ENCODE results near the gene PPA2.

PPA2 gene

GRCh38 chr4:105387466-105387865, 86.4 kb downstream of the PPA2 start:
- DNase-seq: no peak

GRCh38 chr4:105386012-105386411, 87.8 kb downstream of the PPA2 start:
- DNase-seq: no peak

- DNase-seq: no peak
Observed at GRCh38 chr4:105374071-105374470, 99.8 kb downstream of the PPA2 start.

DNA sequence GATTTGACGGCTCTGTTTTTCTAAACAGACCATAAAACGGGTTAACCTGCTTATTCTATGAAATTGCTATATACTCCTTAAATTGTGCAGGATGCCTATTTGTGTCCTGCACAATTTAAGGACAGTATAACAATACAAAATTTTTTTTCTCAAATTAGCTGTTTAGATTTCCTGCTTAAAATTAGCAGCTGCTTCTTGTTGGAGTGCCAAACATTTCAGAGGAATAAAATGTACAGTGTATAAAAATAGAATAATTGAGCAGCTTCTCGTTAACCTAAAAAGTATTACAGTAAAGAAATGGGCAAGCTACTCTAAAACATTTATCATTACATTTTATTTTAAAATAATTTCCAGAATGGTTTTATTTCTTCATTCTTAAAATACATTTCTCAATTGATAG, 100.5 kb downstream of the PPA2 start:
- no peak for DNase-seq

- DNase-seq: no peak
Observed at GRCh38 chr4:105369988-105370387, 103.9 kb downstream of the PPA2 start.

- DNase-seq: no peak
Observed at GRCh38 chr4:105361053-105361452, 112.8 kb downstream of the PPA2 start.

- no peak for DNase-seq
Observed at GRCh38 chr4:105357258-105357980, 116.4 kb downstream of the PPA2 start.

DNA sequence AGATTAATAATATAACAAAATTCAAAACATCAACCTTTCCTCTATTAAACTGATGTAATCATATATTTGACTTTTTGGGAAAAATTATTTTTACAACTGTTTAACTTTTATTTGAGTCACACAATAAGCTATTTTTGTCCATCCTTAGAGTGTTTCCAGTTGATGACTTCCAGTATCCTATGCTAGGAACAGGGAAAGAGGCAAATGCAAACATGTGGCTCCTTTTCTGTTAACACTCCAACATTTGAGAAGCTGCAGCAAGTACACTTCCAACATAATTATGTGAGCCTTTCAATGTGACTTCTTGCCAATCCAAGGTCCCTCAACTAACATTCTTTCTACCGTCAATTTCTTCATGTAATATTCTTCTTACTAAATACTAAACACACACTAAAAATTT, 117.7 kb downstream of the PPA2 start:
- DNase-seq: no peak

DNA sequence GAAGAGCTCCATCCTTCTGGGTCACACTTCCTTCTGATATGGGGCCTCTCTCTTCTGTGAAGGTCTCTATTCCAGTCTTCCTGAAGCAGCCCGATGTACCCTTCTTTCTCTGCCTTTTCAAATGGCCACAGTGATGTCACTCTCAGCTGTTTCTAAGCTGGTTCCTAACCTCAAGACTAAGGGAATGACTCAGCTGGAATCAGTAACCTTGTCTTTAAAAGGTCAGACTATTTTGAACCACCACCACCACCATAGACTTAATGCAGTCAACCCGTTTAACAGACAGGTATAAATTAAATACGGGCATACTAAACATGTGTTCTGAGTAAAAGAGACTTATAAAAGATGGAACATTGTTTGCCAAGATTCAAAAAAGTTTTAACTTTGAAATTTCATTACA, 121.0 kb downstream of the PPA2 start:
- no peak for DNase-seq

DNA sequence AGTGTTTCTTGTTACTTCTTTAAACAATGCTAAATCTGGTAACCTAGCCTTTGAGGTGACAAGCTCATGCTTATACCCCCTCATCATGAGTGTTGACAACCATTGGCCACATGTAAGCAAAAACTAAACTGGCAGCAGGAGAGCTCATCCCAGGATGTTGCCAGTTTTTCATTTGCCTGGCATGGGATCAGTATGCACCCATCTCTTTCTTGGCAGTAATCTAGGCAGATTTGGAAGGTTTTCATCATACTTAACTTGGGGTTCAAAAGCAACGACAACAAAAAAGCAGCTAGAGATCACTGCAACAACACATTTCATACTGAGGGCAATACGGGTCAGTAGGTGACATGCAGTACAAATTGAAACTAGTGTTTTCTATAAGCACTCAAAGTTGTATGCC, 122.0 kb downstream of the PPA2 start:
- no peak for DNase-seq

DNA sequence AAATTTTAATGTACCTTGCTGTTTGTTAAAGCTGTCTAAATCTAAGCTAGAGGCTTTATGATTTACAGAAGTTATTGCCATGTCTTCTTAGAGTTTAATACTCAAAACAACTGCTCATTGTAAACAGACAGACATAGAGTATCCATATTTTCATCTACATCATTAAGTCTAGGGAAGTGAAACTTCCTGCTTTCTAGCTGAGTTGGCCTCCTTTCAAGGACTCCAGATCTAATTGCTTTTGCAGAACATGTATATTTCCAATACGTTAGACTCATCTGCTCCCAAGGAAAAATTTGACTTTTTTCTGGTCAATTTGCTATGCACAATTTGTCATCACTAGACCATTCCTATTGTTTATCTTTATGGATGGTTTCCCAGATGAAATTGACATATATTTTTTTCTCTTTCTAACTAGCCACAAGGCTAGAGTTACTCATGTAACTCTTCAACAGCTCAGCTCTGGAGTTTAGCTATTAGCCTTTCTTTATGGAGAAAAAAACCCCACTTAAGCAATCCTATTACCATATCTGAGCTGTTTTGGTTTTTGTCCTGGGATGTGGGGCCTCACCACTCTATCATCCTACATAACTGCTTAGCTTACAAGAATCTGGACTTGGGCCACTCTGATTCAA, 122.9 kb downstream of the PPA2 start:
- no peak for DNase-seq

- DNase-seq: no peak
Observed at GRCh38 chr4:105348719-105349118, 125.1 kb downstream of the PPA2 start.

DNA sequence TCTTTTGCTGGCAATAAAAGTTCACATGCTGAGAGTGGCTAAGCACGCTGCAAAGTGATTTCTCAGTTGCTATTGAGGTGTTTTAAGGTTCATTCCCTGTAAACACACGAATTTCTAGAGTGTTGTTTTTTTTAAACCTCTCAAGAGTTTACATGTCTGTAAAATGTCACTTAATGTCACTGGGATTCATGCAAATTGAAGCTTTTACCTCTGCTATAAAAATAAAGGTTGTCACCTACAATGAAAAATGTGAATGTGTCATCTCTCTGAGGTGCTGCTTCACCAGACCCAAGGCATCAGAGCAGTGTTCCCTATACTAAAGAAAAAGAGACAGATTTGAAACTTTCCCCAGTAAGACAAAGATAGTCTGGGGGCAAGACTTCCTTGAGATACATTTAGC, 127.0 kb downstream of the PPA2 start:
- DNase-seq: no peak

DNA sequence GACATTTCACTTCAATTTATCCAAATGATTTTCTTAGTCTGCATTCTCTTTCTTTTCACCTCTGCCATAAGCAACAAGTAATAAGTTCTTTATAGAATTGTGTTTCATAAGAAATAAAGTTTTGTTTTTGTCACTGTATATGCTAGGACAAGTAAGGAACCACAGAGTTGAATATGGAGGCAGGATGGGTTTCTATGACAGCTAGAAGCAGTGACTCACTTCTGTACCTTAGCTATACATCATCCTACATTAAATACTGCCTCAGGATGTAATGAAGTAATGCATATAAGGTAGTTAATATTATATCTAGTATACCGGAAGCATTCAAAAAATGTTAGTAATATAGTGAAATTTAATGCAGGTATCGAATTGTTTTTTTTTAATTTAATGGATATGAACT, 128.0 kb downstream of the PPA2 start:
- DNase-seq: no peak

- no peak for DNase-seq
Observed at GRCh38 chr4:105345358-105345757, 128.5 kb downstream of the PPA2 start.

- no peak for DNase-seq
Observed at GRCh38 chr4:105344141-105344540, 129.7 kb downstream of the PPA2 start.

DNA sequence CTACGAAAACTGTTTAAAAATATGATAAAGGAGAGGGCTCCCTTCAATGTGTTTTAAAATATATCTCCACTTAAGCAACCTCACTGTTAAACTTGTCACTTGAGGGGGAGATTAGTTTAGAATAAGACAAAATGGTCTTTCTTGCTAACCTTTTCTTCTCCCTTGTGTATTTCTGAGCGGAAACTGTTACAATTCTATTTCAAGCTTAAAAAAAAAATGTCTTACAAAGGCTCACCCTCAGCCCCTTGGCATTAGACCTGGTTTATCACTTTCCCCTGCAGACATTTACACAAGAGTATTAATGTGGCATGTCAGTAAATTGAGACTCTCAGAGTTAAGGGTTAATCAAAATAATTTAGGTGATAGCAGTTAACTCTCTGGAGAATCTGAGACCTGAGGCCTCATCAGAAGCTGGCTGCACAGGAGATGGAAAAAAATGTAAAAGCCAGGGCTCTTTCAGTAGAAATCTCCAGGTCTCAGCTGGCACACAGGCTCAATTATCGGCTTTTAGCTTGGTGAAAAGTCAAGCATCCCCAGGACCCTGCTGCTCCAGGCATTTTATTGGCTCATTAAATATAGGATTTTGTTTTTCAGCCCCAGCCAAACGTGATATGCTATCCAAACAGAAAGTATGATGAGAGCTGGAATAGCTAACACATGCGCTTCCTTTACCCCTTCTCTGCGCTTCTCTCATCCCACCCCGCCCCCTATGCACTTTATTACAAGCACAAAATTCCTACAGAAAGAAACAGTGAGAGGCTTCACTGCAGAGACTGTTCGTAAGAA, 130.5 kb downstream of the PPA2 start:
- no peak for DNase-seq

DNA sequence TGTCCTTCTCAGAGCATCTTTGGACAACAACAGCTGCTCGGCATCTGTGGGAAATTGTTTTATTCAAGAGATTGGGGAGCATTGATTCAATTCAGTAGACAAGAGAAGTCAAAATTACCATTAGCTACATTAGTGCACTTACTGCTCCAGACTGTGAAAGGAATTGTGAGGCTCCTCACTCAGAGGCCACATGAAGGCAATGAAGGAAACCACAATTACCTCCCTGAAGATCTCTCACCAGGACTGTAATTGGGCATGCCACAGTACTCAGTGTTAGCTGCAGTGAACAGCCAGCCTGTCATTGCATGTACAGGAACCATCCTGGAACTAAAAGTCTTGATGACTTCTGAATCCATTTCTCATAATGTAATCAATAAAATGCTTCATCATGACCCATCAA, 144.8 kb downstream of the PPA2 start:
- no peak for DNase-seq

GRCh38 chr4:105327956-105328355, 145.9 kb downstream of the PPA2 start:
- DNase-seq: no peak

- no peak for DNase-seq
Observed at GRCh38 chr4:105327222-105327621, 146.6 kb downstream of the PPA2 start.

Data from DMS79 (cell line).